ENCODE measurements around the gene CEP41. TPM values are rescaled to one million over a fixed set of nuclear protein-coding genes. Genes with fewer than 3 reads are reported as not detected.

Gene CEP41
- total and polyA plus RNA-seq, 2 donors: 7.6 to 12.3 TPM

GRCh38 chr7:130397758-130398073 lies 43.1 kb downstream of the CEP41 start:
- Histone ChIP-seq H3K4me1 (ENCODE audit: insufficient read depth) (no peaks in the 10 kb centered on the region), H3K27ac (ENCODE audit: low read depth) (no peak overlapping the region), H3K36me3 (ENCODE audit: insufficient read depth) (no peaks in the 10 kb centered on the region), H3K4me3 (ENCODE audit: low read depth, low read length) (no peak overlapping the region)
- no peak for DNase-seq (ENCODE audit: extremely low spot score)
- 86% methylated on average over 3 of the region's 3 CpGs for WGBS

GRCh38 chr7:130397051-130397757 lies 43.6 kb downstream of the CEP41 start:
- no peak overlapping the region for H3K4me3 ChIP-seq (ENCODE audit: low read depth, low read length)
- WGBS: 59% methylated on average over 7 of the region's 7 CpGs
- H3K27ac ChIP-seq (ENCODE audit: low read depth): no peak overlapping the region
- H3K36me3 ChIP-seq (ENCODE audit: insufficient read depth): no peaks in the 10 kb centered on the region
- no peaks in the 10 kb centered on the region for H3K4me1 ChIP-seq (ENCODE audit: insufficient read depth)
- no peak for DNase-seq (ENCODE audit: extremely low spot score)

- no peak for DNase-seq (ENCODE audit: extremely low spot score)
- WGBS: 56% methylated on average over 3 of the region's 3 CpGs
- no peak overlapping the region for H3K27ac ChIP-seq (ENCODE audit: low read depth)
- H3K4me3 ChIP-seq (ENCODE audit: low read depth, low read length): no peak overlapping the region
- no peaks in the 10 kb centered on the region for H3K4me1 ChIP-seq (ENCODE audit: insufficient read depth)
- H3K36me3 ChIP-seq (ENCODE audit: insufficient read depth): no peaks in the 10 kb centered on the region
Observed at GRCh38 chr7:130396109-130396508, 44.7 kb downstream of the CEP41 start.

GRCh38 chr7:130395421-130395820 lies 45.4 kb downstream of the CEP41 start:
- Histone ChIP-seq H3K27ac (ENCODE audit: low read depth) (no peak overlapping the region), H3K36me3 (ENCODE audit: insufficient read depth) (no peaks in the 10 kb centered on the region), H3K4me1 (ENCODE audit: insufficient read depth) (no peaks in the 10 kb centered on the region), H3K4me3 (ENCODE audit: low read depth, low read length) (no peak overlapping the region)
- DNase-seq (ENCODE audit: extremely low spot score): no peak
- 73% methylated on average over 5 of the region's 5 CpGs for WGBS

- no peak for DNase-seq (ENCODE audit: extremely low spot score)
- Histone ChIP-seq H3K4me3 (ENCODE audit: low read depth, low read length) (no peak overlapping the region), H3K36me3 (ENCODE audit: insufficient read depth) (no peaks in the 10 kb centered on the region), H3K4me1 (ENCODE audit: insufficient read depth) (no peaks in the 10 kb centered on the region), H3K27ac (ENCODE audit: low read depth) (no peak overlapping the region)
- 87% methylated on average over 7 of the region's 7 CpGs for WGBS
Observed at GRCh38 chr7:130394421-130395195, 46.2 kb downstream of the CEP41 start.

- no peak overlapping the region for H3K27ac ChIP-seq (ENCODE audit: low read depth)
- no peaks in the 10 kb centered on the region for H3K36me3 ChIP-seq (ENCODE audit: insufficient read depth)
- no peak for DNase-seq (ENCODE audit: extremely low spot score)
- 79% methylated on average over 10 of the region's 10 CpGs for WGBS
- H3K4me3 ChIP-seq (ENCODE audit: low read depth, low read length): no peak overlapping the region
- H3K4me1 ChIP-seq (ENCODE audit: insufficient read depth): no peaks in the 10 kb centered on the region
Observed at GRCh38 chr7:130393841-130394411, 46.9 kb downstream of the CEP41 start.

- H3K36me3 ChIP-seq (ENCODE audit: insufficient read depth): no peaks in the 10 kb centered on the region
- no peak overlapping the region for H3K27ac ChIP-seq (ENCODE audit: low read depth)
- DNase-seq (ENCODE audit: extremely low spot score): no peak
- no peaks in the 10 kb centered on the region for H3K4me1 ChIP-seq (ENCODE audit: insufficient read depth)
- no peak overlapping the region for H3K4me3 ChIP-seq (ENCODE audit: low read depth, low read length)
- WGBS: 41% methylated on average over 5 of the region's 5 CpGs
Observed at GRCh38 chr7:130393101-130393561, 47.7 kb downstream of the CEP41 start.

- no peaks in the 10 kb centered on the region for H3K36me3 ChIP-seq (ENCODE audit: insufficient read depth)
- no peak for DNase-seq (ENCODE audit: extremely low spot score)
- 93% methylated on average over 1 of the region's 1 CpG for WGBS
- H3K4me1 ChIP-seq (ENCODE audit: insufficient read depth): no peaks in the 10 kb centered on the region
- H3K4me3 ChIP-seq (ENCODE audit: low read depth, low read length): no peak overlapping the region
- H3K27ac ChIP-seq (ENCODE audit: low read depth): no peak overlapping the region
Observed at GRCh38 chr7:130390486-130390885, 50.3 kb downstream of the CEP41 start.

GRCh38 chr7:130388671-130389070 lies 52.1 kb downstream of the CEP41 start:
- Histone ChIP-seq H3K27ac (ENCODE audit: low read depth) (no peak overlapping the region), H3K4me1 (ENCODE audit: insufficient read depth) (no peaks in the 10 kb centered on the region), H3K4me3 (ENCODE audit: low read depth, low read length) (no peak overlapping the region), H3K36me3 (ENCODE audit: insufficient read depth) (no peaks in the 10 kb centered on the region)
- no peak for DNase-seq (ENCODE audit: extremely low spot score)
- 100% methylated on average over 2 of the region's 2 CpGs for WGBS

GRCh38 chr7:130387628-130388403 lies 53.0 kb downstream of the CEP41 start:
- Histone ChIP-seq H3K36me3 (ENCODE audit: insufficient read depth) (no peaks in the 10 kb centered on the region), H3K27ac (ENCODE audit: low read depth) (no peak overlapping the region), H3K4me3 (ENCODE audit: low read depth, low read length) (no peak overlapping the region), H3K4me1 (ENCODE audit: insufficient read depth) (no peaks in the 10 kb centered on the region)
- WGBS: 82% methylated on average over 12 of the region's 12 CpGs
- no peak for DNase-seq (ENCODE audit: extremely low spot score)

GRCh38 chr7:130387306-130387627 lies 53.5 kb downstream of the CEP41 start:
- H3K27ac ChIP-seq (ENCODE audit: low read depth): no peak overlapping the region
- no peak for DNase-seq (ENCODE audit: extremely low spot score)
- 94% methylated on average over 3 of the region's 3 CpGs for WGBS
- no peaks in the 10 kb centered on the region for H3K36me3 ChIP-seq (ENCODE audit: insufficient read depth)
- no peak overlapping the region for H3K4me3 ChIP-seq (ENCODE audit: low read depth, low read length)
- no peaks in the 10 kb centered on the region for H3K4me1 ChIP-seq (ENCODE audit: insufficient read depth)

- WGBS: 95% methylated on average over 3 of the region's 3 CpGs
- Histone ChIP-seq H3K27ac (ENCODE audit: low read depth) (no peak overlapping the region), H3K36me3 (ENCODE audit: insufficient read depth) (no peaks in the 10 kb centered on the region), H3K4me1 (ENCODE audit: insufficient read depth) (no peaks in the 10 kb centered on the region), H3K4me3 (ENCODE audit: low read depth, low read length) (no peak overlapping the region)
- no peak for DNase-seq (ENCODE audit: extremely low spot score)
Observed at GRCh38 chr7:130386876-130387275, 53.9 kb downstream of the CEP41 start.

GRCh38 chr7:130385600-130386066 lies 55.2 kb downstream of the CEP41 start:
- WGBS: 97% methylated on average over 6 of the region's 6 CpGs
- no peak overlapping the region for H3K27ac ChIP-seq (ENCODE audit: low read depth)
- no peaks in the 10 kb centered on the region for H3K36me3 ChIP-seq (ENCODE audit: insufficient read depth)
- no peak for DNase-seq (ENCODE audit: extremely low spot score)
- no peaks in the 10 kb centered on the region for H3K4me1 ChIP-seq (ENCODE audit: insufficient read depth)
- H3K4me3 ChIP-seq (ENCODE audit: low read depth, low read length): no peak overlapping the region
